PC-9 (cell line): ENCODE measurements around the gene MAP2K5.

ENCODE experiments used
- EZH2 ChIP-seq: fragments of 200-600 bp; sonication (generic); IDR thresholded peaks from 2 replicates; pipeline ENCODE4 v1.8.0; 2017; ENCODE audit warnings: antibody characterized with exemption, low read depth
- TF ChIP-seq, protein P1 (sequence below): fragments of 200-600 bp; sonication (generic); conservative IDR thresholded peaks from 2 replicates; pipeline ENCODE4 v1.6.1; 2017; ENCODE audit warnings: mixed run types, antibody characterized with exemption, mild to moderate bottlenecking, moderate library complexity

DNA sequence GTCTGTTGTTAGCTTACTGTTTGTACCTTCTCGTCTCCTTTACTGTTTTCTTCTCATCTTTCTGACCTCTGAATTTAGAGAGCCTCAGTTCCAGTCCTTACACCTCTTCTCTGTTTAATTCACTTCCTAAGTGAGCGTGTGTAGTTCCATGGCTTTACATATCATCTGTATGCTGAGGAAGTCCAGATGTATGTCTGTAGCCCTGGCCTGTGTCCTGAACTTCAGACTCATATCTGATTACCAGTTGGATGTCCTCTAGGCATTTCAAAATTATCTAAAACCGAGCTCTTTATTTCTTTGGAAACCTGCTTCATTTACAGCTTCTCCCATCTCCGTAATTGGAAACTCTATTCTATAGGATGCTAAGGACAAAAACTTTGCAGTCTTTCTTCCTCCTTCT, 75.8 kb downstream of the MAP2K5 start:
- TF ChIP-seq, protein P1, sequence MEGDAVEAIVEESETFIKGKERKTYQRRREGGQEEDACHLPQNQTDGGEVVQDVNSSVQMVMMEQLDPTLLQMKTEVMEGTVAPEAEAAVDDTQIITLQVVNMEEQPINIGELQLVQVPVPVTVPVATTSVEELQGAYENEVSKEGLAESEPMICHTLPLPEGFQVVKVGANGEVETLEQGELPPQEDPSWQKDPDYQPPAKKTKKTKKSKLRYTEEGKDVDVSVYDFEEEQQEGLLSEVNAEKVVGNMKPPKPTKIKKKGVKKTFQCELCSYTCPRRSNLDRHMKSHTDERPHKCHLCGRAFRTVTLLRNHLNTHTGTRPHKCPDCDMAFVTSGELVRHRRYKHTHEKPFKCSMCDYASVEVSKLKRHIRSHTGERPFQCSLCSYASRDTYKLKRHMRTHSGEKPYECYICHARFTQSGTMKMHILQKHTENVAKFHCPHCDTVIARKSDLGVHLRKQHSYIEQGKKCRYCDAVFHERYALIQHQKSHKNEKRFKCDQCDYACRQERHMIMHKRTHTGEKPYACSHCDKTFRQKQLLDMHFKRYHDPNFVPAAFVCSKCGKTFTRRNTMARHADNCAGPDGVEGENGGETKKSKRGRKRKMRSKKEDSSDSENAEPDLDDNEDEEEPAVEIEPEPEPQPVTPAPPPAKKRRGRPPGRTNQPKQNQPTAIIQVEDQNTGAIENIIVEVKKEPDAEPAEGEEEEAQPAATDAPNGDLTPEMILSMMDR = no peak
- TF ChIP-seq EZH2 = no peak
